K562 (cell line): Measurements from ENCODE around the gene CALML3. TPM values are rescaled to one million over a fixed set of nuclear protein-coding genes. Genes with fewer than 3 reads are reported as not detected.

Source experiments
- ATAC-seq: fragments of 200-7000 bp; cut with Tn5 transposase; 3 replicates; pipeline ENCODE4 v1.9.1; 2020; ENCODE audit warnings: moderate library complexity
- BruUV-seq: library from RNA; stranded (reverse); fragments of 400-500 nt; replicated peaks from 2 replicates; lab custom pipeline; 2021; lab: Mats Ljungman, UMichigan
- CTCF ChIA-PET: fragments of 300-600 bp; formaldehyde crosslinking; extraction: SDS; loops from one replicate; lab custom pipeline; 2021; ENCODE audit warnings: low intra/inter-chr PET ratio; lab: Yijun Ruan, JAX
- POLR2A ChIA-PET: fragments of 300-600, 350-650 bp; sonication (Branson Sonifier 250); formaldehyde crosslinking; extraction: SDS; loops from one replicate; lab custom pipeline; 2021; ENCODE audit warnings: antibody characterized with exemption, inconsistent platforms; lab: Yijun Ruan, JAX
- DNase-seq, 4 experiments: peaks; one replicate each; pipeline versions ENCODE4 v3.0.0 to v3.0.0-alpha.2; 2011 to 2018; ENCODE audit warnings: low spot score in 3 of 4, mixed read lengths in 3 of 4; ENCODE audit errors: extremely low read depth in 1 of 4
- FAIRE-seq: peaks from 2 replicates; lab custom pipeline; 2011; peaks lifted over from hg19 to GRCh38; lab: Jason Lieb, UNC
- H2AFZ ChIP-seq: 2 replicates; pipeline ENCODE4 v1.6.0; 2011; ENCODE audit warnings: low read depth, low read length, control low read depth, inconsistent platforms
- H3K27ac ChIP-seq: fragments of 200-600 bp; 3 replicates; pipeline ENCODE4 v1.8.0; 2011; ENCODE audit warnings: low read depth, mild to moderate bottlenecking, control low read depth, inconsistent platforms, low read length, moderate library complexity, mixed read lengths; ENCODE audit errors: extremely low read depth
- H3K27me3 ChIP-seq, 2 experiments: fragments of 300-600 bp in 1 of 2; 2 replicates in 1 of 2; 3 replicates in 1 of 2; pipeline versions ENCODE4 v1.6.0 to v1.8.0; 2011; ENCODE audit warnings: inconsistent platforms in 2 of 2, low read length in 2 of 2, mild to moderate bottlenecking in 1 of 2, mixed read lengths in 1 of 2, moderate library complexity in 1 of 2; ENCODE audit not compliant: control insufficient read depth in 2 of 2, insufficient read depth in 2 of 2
- H3K36me3 ChIP-seq: fragments of 300-600 bp; 3 replicates; pipeline ENCODE4 v1.8.0; 2011; ENCODE audit warnings: mild to moderate bottlenecking, low read length, inconsistent platforms; ENCODE audit not compliant: control insufficient read depth, insufficient read depth
- H3K4me1 ChIP-seq, 2 experiments: fragments of 200-600 bp in 1 of 2; replicated peaks in 1 of 2; 2 replicates in 1 of 2; 3 replicates in 1 of 2; pipeline versions ENCODE4 v1.5.1 to v1.8.0; 2011; ENCODE audit warnings: inconsistent platforms in 2 of 2, low read length in 2 of 2, mild to moderate bottlenecking in 1 of 2, mixed read lengths in 1 of 2, moderate library complexity in 1 of 2; ENCODE audit not compliant: control insufficient read depth in 2 of 2, insufficient read depth in 2 of 2
- H3K4me2 ChIP-seq: 2 replicates; pipeline ENCODE4 v1.6.1; 2011; ENCODE audit warnings: low read length, control low read depth, inconsistent platforms, mixed read lengths; ENCODE audit not compliant: insufficient read depth
- H3K4me3 ChIP-seq: fragments of 200-600 bp; sonication (generic), shearing (Covaris generic); 2 replicates; pipeline ENCODE4 v1.5.1; 2016; ENCODE audit warnings: control low read depth, inconsistent platforms
- H3K79me2 ChIP-seq: fragments of 200-600 bp; 3 replicates; pipeline ENCODE4 v1.8.0; 2011; ENCODE audit warnings: low read length, inconsistent platforms; ENCODE audit not compliant: control insufficient read depth, insufficient read depth
- H3K9ac ChIP-seq, 2 experiments: 2 replicates each; pipeline versions ENCODE4 v1.6.0 to v1.6.1; 2011; ENCODE audit warnings: low read depth in 2 of 2, low read length in 2 of 2, control low read depth in 1 of 2, inconsistent platforms in 1 of 2, mild to moderate bottlenecking in 1 of 2, mixed read lengths in 1 of 2; ENCODE audit not compliant: insufficient read depth in 1 of 2
- H3K9me1 ChIP-seq: one replicate; pipeline ENCODE4 v1.6.0; 2011; ENCODE audit warnings: inconsistent platforms, mild to moderate bottlenecking, low read length, moderate library complexity; ENCODE audit not compliant: control insufficient read depth, insufficient read depth
- H3K9me3 ChIP-seq: replicated peaks from 2 replicates; pipeline ENCODE4 v1.5.1; 2011; ENCODE audit warnings: low read depth, low read length, inconsistent platforms; ENCODE audit not compliant: control insufficient read depth, insufficient read depth
- H4K20me1 ChIP-seq: replicated peaks from 2 replicates; pipeline ENCODE4 v1.6.1; 2011; ENCODE audit warnings: low read length, inconsistent platforms, mixed read lengths; ENCODE audit not compliant: control insufficient read depth, insufficient read depth
- L3MBTL2 ChIP-seq: fragments of 450-650 bp; IDR thresholded peaks from 2 replicates; pipeline ENCODE4 v1.6.1; 2016; ENCODE audit warnings: mild to moderate bottlenecking, moderate library complexity
- MGA ChIP-seq: fragments of 450-650 bp; IDR thresholded peaks from 2 replicates; pipeline ENCODE4 v1.6.1; 2016; ENCODE audit warnings: mild to moderate bottlenecking, moderate library complexity
- NFIC ChIP-seq: fragments of 450-650 bp; IDR thresholded peaks from 2 replicates; pipeline ENCODE4 v1.6.1; 2017; ENCODE audit warnings: mild to moderate bottlenecking, inconsistent platforms
- PATZ1 ChIP-seq: fragments of 250-450 bp; sonication (Bioruptor Pico); IDR thresholded peaks from 2 replicates; pipeline ENCODE4 v1.5.0; 2020; ENCODE audit warnings: mild to moderate bottlenecking, borderline replicate concordance
- SMARCA4 ChIP-seq: fragments of 450-650 bp; IDR thresholded peaks from 2 replicates; pipeline ENCODE4 v1.6.1; 2016
- SRF ChIP-seq, 2 experiments: fragments of 250-450, 450-650 bp in 1 of 2; sonication (Bioruptor Pico) in 1 of 2; sonication (generic) in 1 of 2; formaldehyde crosslinking; IDR thresholded peaks; 2 replicates each; pipeline versions ENCODE4 v1.5.0 to v1.5.1; 2020 to 2022; ENCODE audit warnings: mild to moderate bottlenecking in 1 of 2, missing genetic modification reagents in 1 of 2
- TARDBP ChIP-seq: fragments of 450-650 bp; IDR thresholded peaks from 2 replicates; pipeline ENCODE4 v1.6.1; 2016
- ZBED1 ChIP-seq: IDR thresholded peaks from 2 replicates; pipeline ENCODE4 v1.6.1; 2014
- WGBS: fragments of 100-300 bp; shearing (Covaris generic); methylation state at CpG from one replicate; pipeline ENCODE4 v1.1.6; 2016; ENCODE audit warnings: low coverage, mixed read lengths; ENCODE audit not compliant: insufficient coverage; ENCODE audit errors: missing lambda C conversion rate; 5-methylcytosine and 5-hydroxymethylcytosine counted together
- in situ Hi-C: fragments of 300-500 bp; cut with MboI; formaldehyde crosslinking; loops from 4 replicates; pipeline ENCODE4 v1.15.0; 2018; ENCODE audit warnings: inconsistent platforms, mixed read lengths
- intact Hi-C: fragments of 100-400 bp; cut with micrococcal nuclease; formaldehyde crosslinking; loops from 2 replicates; pipeline ENCODE4 v1.14.2; 2022
- polyA plus RNA-seq, 8 experiments: library from polyadenylated mRNA; depleted of rRNA in 4 of 8; stranded (reverse) in 5 of 8; unstranded in 3 of 8; fragments of >200 nt; fragmentation: Nextera tagmentation in 2 of 8; fragmentation: Illumina TruSeq in 1 of 8; extraction: Ambion mirVana in 2 of 8; extraction: Trizol in 1 of 8; gene quantifications; 2 replicates each; pipeline versions ENCODE4 v1.2.1 to v1.2.3, GENCODE V29; 2011 to 2014; ENCODE audit warnings: inconsistent platforms in 1 of 8, missing spikeins in 1 of 8
- total RNA-seq, 7 experiments: library from RNA; depleted of rRNA in 6 of 7; stranded (reverse); fragments of >200 nt in 6 of 7; fragmentation: Illumina TruSeq in 2 of 7; extraction: Trizol in 2 of 7; gene quantifications; 2 replicates each; pipeline versions ENCODE4 v1.2.1 to v1.2.3, GENCODE V29; 2011 to 2021; ENCODE audit warnings: low replicate concordance in 1 of 7

Gene CALML3
- total and polyA plus RNA-seq, 9 of the 15 experiments (the other 6 are each of a cell fraction or from before 2014, with no cell fraction given), result not detected

GRCh38 chr10:5531558-5532306 lies 7.0 kb downstream of the CALML3 start:
- BruUV-seq, result no TSS peak
- in situ Hi-C loops, result no loop called here
- H3K4me1 ChIP-seq, result peaks cover 8 to 22% of the 10 kb centered on the region in 2 experiments; a peak in 3 of 5 replicates

More at GRCh38 chr10:5531558-5532306, 7.0 kb downstream of the CALML3 start:
- ATAC-seq (no peak), DNase-seq (no peak), FAIRE-seq (no peak)
- H3K79me2 ChIP-seq, result no peaks in the 10 kb centered on the region
- H3K36me3 ChIP-seq, result no peaks in the 10 kb centered on the region
- no peak overlapping the region for H3K9ac ChIP-seq
- H3K27ac ChIP-seq, result no peak overlapping the region
- intact Hi-C loops, result no loop called here
- H3K9me1 ChIP-seq, result no peaks in the 10 kb centered on the region
- no peak for TF ChIP-seq SMARCA4
- no peak for TF ChIP-seq ZBED1
- peak in 1 of 2 experiments; percentile 75; a peak in 1 of 4 replicates for TF ChIP-seq SRF (CRISPR knock-in tag; IDR thresholded peaks at IDR 0.05)
- no peak for TF ChIP-seq TARDBP
- TF ChIP-seq MGA, result peak; percentile 57; the same call in 1 of the 2 replicates
- TF ChIP-seq PATZ1 (CRISPR knock-in tag), result no peak
- TF ChIP-seq NFIC, result 0 out of 2 replicates have a peak, but pooled peaks have one; percentile 7
- peak; percentile 68 for TF ChIP-seq L3MBTL2
- H3K27me3 ChIP-seq, result no peaks in the 10 kb centered on the region
- H3K9me3 ChIP-seq, result no peaks in the 10 kb centered on the region
- ChIA-PET POLR2A (interaction anchor here (1.1 kb wide), 1 partner anchor 45 kb away, joined by 3 read pairs; no protein-coding TSS in a partner anchor), CTCF (no interaction called here)
- 60% methylated on average over 9 of the region's 10 CpGs for WGBS
- H3K4me2 ChIP-seq, result no peak overlapping the region
- no peak overlapping the region for H3K4me3 ChIP-seq
- no peak overlapping the region for H2AFZ ChIP-seq
- no peaks in the 10 kb centered on the region for H4K20me1 ChIP-seq
